Parathyroid adenoma (tissue), 2 donors: ENCODE data around the gene SEMA6B.
"Not testable (repeated sequence)": the region's sequence is repeated elsewhere in the genome, so short reads cannot be mapped to it uniquely, and the experiment has no call there.

ENCODE experiments used
- H2AFZ ChIP-seq: fragments of 300-600 bp; sonication (generic); one replicate; pipeline ENCODE4 v1.7.0; 2017; ENCODE audit warnings: antibody characterized with exemption, mild to moderate bottlenecking
- H3K27ac ChIP-seq: fragments of 300-600 bp; sonication (generic); one replicate; pipeline ENCODE4 v1.7.0; 2017
- H3K27me3 ChIP-seq: fragments of 300-600 bp; sonication (generic); one replicate; pipeline ENCODE4 v1.7.0; 2017; ENCODE audit warnings: low read length; ENCODE audit not compliant: control insufficient read depth, insufficient read depth
- H3K36me3 ChIP-seq: fragments of 300-600 bp; sonication (generic); one replicate; pipeline ENCODE4 v1.7.0; 2017; ENCODE audit warnings: low read length; ENCODE audit not compliant: control insufficient read depth, insufficient read depth
- H3K4me1 ChIP-seq: fragments of 300-600 bp; sonication (generic); one replicate; pipeline ENCODE4 v1.7.0; 2017; ENCODE audit warnings: control low read depth
- H3K4me2 ChIP-seq: fragments of 300-600 bp; sonication (generic); one replicate; pipeline ENCODE4 v1.7.0; 2017; ENCODE audit warnings: low read length
- H3K4me3 ChIP-seq: fragments of 300-600 bp; sonication (generic); one replicate; pipeline ENCODE4 v1.7.0; 2017; ENCODE audit warnings: low read depth, low read length
- H3K79me2 ChIP-seq: fragments of 300-600 bp; sonication (generic); one replicate; pipeline ENCODE4 v1.7.0; 2017; ENCODE audit warnings: control low read depth
- H3K9ac ChIP-seq: fragments of 300-600 bp; sonication (generic); one replicate; pipeline ENCODE4 v1.7.0; 2017; ENCODE audit warnings: mild to moderate bottlenecking
- H3K9me3 ChIP-seq: fragments of 300-600 bp; sonication (generic); one replicate; pipeline ENCODE4 v1.7.0; 2017; ENCODE audit warnings: low read length; ENCODE audit not compliant: control insufficient read depth
- TF ChIP-seq, protein P1 (sequence below): fragments of 300-600 bp; sonication (generic); IDR thresholded peaks from one replicate; pipeline ENCODE4 v1.7.0; 2017; ENCODE audit warnings: antibody characterized with exemption, mild to moderate bottlenecking
- donor health status: primary hyperparathyroidism.

SEMA6B gene

DNA sequence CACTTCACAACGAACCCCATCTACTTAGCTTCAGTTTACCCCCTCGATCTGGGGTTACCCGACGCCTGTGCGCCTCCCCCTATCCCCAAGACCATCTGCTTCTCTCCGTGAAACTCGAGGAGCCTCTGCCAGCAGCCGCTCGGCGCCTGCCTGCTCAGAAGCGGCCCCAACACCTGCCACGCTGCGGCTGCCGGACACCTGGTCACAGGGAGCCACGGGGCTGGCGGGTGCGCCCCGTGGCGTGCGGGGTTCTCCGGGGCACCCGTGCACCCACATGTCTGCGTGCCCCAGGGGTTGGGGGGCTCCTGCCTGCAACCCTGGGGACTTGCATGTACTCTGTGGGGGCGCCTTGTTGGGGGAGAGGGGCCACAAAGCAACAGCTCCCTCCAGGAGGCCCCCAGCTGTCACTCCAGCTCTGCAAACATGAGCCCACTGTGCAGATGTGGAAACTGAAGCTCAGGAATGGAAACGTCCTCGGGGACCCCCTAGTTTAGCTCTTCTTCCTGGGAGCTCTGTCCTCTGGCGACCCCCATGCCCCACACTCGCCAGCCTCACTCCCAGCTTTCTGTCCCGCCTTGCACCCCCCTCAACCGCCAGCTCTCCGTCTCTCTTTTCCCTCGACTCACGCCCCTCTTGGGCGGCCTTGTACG lies 7.0 kb upstream of the SEMA6B start:
- no peak overlapping the region for H3K4me2 ChIP-seq
- H3K27me3 ChIP-seq = no peaks in the 10 kb centered on the region
- no peak overlapping the region for H3K9ac ChIP-seq
- H2AFZ ChIP-seq = no peak overlapping the region
- H3K4me3 ChIP-seq = no peak overlapping the region
- H3K79me2 ChIP-seq = no peaks in the 10 kb centered on the region
- no peak overlapping the region for H3K27ac ChIP-seq
- no peaks in the 10 kb centered on the region for H3K4me1 ChIP-seq
- no peaks in the 10 kb centered on the region for H3K9me3 ChIP-seq
- TF ChIP-seq, protein P1, sequence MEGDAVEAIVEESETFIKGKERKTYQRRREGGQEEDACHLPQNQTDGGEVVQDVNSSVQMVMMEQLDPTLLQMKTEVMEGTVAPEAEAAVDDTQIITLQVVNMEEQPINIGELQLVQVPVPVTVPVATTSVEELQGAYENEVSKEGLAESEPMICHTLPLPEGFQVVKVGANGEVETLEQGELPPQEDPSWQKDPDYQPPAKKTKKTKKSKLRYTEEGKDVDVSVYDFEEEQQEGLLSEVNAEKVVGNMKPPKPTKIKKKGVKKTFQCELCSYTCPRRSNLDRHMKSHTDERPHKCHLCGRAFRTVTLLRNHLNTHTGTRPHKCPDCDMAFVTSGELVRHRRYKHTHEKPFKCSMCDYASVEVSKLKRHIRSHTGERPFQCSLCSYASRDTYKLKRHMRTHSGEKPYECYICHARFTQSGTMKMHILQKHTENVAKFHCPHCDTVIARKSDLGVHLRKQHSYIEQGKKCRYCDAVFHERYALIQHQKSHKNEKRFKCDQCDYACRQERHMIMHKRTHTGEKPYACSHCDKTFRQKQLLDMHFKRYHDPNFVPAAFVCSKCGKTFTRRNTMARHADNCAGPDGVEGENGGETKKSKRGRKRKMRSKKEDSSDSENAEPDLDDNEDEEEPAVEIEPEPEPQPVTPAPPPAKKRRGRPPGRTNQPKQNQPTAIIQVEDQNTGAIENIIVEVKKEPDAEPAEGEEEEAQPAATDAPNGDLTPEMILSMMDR = no peak
- no peaks in the 10 kb centered on the region for H3K36me3 ChIP-seq

DNA sequence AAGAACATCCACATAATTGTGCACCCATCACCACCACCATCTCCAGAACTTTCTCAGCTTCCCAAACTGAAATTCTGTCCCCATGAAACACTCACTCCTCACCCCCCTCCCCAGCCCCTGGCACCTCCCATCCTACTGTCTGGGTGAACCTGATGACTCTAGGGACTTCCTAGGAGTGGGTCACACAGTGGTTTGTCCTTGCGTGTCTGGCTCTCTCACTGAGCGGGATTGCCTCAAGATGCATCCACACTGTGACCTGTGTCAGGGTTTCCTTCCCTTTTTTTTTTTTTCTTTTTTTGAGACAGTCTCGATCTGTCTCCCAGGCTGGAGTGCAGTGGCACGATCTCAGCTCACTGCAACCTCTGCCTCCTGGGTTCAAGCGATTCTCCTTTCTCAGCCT lies 4.1 kb upstream of the SEMA6B start:
- H3K27ac ChIP-seq, H3K27me3 ChIP-seq: not testable (repeated sequence)

DNA sequence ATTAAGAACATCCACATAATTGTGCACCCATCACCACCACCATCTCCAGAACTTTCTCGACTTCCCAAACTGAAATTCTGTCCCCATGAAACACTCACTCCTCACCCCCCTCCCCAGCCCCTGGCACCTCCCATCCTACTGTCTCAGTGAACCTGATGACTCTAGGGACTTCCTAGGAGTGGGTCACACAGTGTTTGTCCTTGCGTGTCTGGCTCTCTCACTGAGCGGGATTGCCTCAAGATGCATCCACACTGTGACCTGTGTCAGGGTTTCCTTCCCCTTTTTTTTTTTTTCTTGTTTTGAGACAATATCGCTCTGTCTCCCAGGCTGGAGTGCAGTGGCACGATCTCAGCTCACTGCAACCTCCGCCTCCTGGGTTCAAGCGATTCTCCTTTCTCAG lies 2.6 kb upstream of the SEMA6B start:
- not testable (repeated sequence) for H3K27ac ChIP-seq, H2AFZ ChIP-seq, H3K9ac ChIP-seq, H3K27me3 ChIP-seq, H3K9me3 ChIP-seq, H3K36me3 ChIP-seq, H3K4me1 ChIP-seq, H3K79me2 ChIP-seq, H3K4me3 ChIP-seq, H3K4me2 ChIP-seq

More for the DNA sequence above, 4.1 kb upstream of the SEMA6B start:
- H2AFZ ChIP-seq, H3K36me3 ChIP-seq, H3K79me2 ChIP-seq, H3K4me1 ChIP-seq, H3K9ac ChIP-seq, H3K9me3 ChIP-seq, H3K4me3 ChIP-seq, H3K4me2 ChIP-seq: not testable (repeated sequence)

DNA sequence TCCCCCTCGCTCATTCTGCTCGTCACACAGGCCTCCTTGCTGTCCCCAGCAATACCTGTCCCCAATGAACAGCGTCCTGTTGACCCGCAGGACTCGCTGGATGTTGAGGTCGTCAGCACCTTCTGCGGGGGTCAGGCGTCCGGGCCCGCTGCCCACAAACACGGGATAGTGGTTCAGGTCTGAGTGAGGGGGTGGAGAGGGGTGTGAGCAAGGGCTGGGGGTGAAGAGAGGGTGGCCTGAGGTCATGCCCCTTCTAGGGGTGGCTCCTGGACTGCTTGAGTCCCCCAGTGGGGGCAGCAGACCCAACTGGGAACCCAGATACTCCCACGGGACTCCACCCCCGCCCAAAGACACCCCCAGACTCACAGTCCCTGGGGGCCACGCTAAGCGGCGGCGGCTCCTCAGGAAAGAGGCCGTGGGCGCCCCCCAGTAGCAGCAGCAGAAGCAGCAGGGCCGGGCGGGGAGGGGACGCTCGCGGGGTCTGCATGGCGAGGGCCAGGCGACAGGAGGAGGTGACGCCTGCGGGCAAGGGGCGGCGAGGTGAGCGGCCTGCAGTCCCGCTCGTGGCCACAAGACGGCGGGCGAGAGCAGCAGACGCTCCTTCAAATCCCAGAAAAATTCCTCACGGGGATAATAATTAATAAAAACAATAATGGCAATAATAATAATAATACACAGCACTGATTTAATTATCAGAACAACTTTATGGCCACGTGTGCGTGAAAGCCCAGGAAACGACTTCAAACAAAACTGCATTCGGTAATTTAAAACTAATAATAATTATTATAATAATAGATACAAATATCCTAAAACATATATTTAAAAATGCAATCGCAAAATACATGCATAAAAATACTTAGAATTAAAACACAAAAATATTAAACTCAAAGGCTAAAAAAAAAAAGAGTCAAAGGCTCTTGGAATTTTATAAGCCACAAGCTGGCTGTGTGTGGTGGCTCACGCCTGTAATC lies 1.2 kb downstream of the SEMA6B start:
- no peak overlapping the region for H3K9ac ChIP-seq
- no peaks in the 10 kb centered on the region for H3K27me3 ChIP-seq
- H3K4me3 ChIP-seq = peak overlapping the region; percentile 29
- H2AFZ ChIP-seq = no peak overlapping the region
- TF ChIP-seq, protein P1 = peak; percentile 98
- H3K4me1 ChIP-seq = no peaks in the 10 kb centered on the region
- H3K36me3 ChIP-seq = no peaks in the 10 kb centered on the region
- no peak overlapping the region for H3K4me2 ChIP-seq
- no peaks in the 10 kb centered on the region for H3K79me2 ChIP-seq
- no peaks in the 10 kb centered on the region for H3K9me3 ChIP-seq
- H3K27ac ChIP-seq = no peak overlapping the region

DNA sequence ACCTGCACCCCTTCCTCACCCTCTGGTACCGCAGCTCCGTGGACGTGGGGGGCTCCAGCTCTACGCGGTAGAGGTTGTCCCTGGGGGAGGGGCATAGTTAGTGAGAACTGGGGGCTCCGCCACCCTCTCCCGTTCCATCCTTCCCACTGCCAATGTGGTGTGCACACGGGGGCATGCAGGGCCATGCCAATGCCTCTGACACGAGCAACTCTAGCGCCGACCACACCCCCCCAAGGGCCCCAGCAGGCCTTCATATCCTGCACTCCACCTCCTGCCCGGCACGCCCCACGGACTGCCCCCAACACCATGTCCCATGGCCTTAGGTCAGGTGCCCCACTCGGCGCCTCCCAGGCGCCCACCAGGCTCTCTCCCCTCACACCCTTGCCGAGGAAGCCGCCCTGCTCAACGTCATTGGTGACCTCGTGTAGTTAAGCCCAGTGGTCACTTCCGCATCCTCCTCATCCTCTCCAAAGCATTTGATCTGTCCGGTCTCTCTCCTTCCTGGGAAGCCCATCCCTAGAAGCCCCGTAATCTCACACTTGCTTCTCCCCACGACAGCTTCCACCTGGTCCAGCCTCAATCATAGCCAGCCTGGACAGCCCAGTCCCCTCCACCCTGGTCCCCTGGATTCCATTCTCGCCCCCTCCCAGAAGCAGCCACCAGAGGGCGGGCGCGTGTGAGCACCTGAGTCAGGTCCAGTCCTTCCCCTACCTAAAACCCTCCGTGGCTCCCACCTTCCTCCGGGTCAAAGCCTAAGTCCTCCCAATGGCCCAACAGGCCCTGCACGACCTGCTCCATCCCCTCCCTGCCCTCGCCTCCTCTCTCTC lies 2.1 kb downstream of the SEMA6B start:
- H3K4me3 ChIP-seq = no peak overlapping the region

More for the DNA sequence above, 2.1 kb downstream of the SEMA6B start:
- no peaks in the 10 kb centered on the region for H3K36me3 ChIP-seq
- H3K4me2 ChIP-seq = no peak overlapping the region
- H3K9me3 ChIP-seq = no peaks in the 10 kb centered on the region
- H3K9ac ChIP-seq = no peak overlapping the region
- TF ChIP-seq, protein P1 = no peak
- H3K4me1 ChIP-seq = no peaks in the 10 kb centered on the region
- no peaks in the 10 kb centered on the region for H3K27me3 ChIP-seq
- no peak overlapping the region for H2AFZ ChIP-seq
- H3K27ac ChIP-seq = no peak overlapping the region
- H3K79me2 ChIP-seq = no peaks in the 10 kb centered on the region
